ENCODE results near the gene CACNA2D3.
A peak's percentile ranks its signal among the peaks of the same experiment; 100 is the strongest.

The CACNA2D3 gene

DNA sequence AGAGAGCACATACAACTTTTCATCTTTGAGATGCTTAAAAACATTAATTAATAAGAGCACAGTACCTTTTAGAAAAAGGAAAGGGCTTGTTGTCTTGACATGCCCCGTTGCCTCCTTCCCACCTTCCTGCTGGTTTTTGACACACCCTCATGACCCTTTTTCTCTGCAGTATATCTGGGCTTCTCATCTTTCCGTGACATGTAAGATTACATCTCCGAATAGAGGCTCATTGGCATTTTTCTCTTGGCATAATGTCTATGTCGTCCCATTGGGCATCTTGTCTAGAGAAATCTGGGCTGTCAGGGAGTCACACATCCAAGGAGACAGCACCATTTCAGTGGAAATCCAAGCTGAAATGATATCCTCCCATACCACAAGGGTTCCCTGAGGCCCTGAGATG, 741.4 kb downstream of the CACNA2D3 start:
- DNase-seq: no peak

DNA sequence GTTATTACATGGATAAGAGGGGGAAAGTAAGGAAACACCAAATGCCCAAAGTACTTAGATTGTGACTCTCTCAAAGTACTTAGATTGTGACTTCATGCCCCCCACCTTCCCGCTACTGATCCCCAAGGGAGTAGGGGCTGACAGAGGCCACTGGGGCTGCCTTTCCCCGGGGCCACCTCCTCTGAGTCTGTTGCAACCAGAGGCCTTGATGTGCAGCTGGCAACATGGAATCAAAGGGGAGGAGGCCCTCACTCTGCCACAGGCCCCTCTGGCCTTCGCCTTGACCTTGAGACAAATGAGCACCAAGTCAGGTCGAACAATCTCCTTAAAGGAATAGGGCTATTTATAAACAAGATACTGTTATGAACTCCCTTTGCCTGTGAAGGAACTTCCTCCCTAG, 743.0 kb downstream of the CACNA2D3 start:
- DNase-seq: no peak

DNA sequence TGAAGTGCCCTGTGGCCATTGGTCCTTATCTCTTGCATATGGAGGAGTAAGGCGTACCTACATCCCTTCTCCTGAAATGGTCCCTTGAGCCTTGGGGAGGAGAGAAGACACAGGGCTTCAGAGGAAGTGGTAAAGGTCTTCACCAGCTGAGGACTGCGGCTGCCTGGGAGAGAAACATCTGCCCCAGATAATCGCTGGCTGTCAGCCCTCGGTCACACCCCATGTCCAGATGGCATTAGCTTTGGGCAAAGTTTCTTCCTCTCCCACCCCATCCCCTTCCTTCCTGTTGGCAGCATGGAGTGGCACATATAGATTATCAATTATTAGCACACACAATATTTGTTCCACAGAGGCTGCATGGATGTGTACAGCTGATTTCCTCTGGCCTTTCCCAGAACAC, 743.9 kb downstream of the CACNA2D3 start:
- DNase-seq: no peak

DNA sequence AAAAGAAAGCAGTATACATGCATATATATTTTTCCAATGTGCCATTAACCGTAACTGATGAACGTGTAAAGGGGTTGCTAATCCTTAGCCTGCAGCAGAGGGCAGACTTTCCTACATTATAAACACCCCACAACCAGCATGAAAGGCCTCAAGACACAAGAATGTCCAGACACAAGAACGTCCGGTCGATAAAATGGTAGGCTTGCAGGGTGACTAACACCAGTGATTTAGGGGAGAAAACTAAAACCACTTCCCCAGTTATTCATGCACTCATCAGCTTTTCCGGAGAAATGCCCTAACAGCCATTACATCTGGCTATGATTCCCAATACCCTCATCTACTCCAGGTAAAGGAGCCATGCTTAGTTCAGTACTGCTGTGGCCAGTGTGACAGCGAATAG, 748.1 kb downstream of the CACNA2D3 start:
- no peak for DNase-seq

DNA sequence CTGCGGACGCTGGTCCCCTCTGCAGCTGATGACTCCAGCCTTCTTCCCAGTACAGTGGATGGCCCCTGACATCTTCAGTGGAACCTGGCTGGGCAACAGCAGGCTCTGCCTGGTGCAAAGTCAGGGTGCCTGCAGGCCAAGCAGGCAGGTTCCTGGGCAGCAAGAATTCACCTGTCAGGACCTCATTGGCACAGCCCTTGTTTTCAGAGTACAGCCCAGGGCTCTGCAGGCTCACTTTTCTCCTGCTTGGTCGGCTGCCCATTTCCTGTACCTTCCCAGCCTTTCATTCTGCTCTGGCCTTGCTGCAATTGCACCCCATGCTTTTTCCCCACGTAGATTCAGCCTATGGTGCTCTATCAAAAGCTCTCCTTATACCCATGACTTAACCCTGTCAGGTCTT, 749.5 kb downstream of the CACNA2D3 start:
- DNase-seq: no peak

DNA sequence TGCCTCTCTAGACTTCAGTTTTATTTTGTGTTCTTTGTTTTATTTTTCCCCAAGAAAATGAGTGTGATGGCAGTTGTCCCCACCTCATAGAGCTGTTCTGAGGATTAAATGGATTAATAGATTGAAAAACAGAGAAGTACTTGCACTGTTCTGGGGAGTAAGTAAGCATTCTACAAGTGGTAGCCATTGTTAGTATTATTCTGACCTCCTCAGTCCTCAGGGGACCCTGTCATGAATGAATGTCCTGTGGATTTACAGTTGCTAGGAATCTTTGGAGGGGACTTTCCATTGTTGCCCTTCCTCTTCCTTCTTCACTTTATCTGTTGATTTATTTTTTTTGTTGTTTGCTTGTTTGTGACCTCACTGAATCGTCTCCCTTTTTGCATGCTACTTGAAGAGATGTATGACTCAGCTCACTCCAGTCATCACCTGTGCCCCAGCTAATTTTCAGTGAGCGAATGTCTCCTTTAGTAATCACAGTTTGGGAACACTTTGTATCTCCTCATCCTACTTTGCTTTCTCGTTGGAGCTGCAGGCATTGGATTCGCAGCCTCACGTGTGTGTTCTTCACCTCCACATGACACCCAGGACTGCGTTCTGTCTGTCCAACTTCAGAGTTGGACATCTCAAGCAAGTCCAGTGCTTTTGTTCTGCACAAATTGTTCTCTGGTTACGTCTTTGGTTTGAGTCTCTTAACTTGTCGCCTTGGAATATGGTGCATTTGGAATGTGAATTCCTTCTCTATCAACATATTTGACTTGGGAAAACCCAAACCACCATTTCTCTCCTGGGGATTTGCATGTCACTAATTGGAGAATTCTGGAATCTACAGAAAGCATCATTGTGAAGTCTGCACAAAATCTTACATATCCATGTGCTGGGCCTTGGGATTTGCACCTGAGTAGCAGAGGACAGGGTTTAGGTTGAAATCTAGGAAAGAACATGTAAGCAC, 751.0 kb downstream of the CACNA2D3 start:
- DNase-seq: no peak

DNA sequence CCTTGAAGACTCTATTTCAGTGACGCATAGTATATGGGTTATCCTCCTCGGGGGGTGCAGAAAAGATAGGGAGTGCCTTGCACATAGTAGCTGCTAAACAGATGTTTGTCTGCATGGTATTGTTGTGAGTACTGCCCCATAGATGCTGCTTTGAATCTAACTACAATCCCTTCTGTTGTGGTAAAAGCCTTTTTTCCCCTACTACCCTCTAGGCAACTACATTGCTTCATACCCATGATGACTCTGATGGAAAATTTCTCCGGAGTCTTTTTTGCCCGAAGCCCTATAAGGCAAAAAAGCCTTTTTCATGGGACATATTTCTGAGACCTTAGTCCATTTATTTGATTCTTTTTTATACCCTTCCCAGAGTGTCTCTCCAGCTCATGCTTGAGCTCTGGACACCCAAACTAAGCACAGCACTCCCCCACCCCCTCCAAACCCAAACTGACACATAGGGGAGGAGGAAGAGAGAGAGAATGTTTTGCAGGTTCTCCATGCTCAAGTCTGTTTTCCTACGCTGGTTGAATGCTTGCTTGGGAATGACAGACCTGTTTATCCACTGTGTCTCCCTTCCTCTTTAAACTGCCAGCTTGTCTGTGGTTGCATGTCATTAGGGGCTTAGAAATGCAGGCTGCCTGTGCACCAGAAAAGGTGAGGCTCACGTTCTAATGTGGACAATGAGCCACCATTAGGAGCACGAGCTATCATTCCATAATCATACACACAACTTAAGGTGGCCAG, 752.6 kb downstream of the CACNA2D3 start:
- DNase-seq: no peak

DNA sequence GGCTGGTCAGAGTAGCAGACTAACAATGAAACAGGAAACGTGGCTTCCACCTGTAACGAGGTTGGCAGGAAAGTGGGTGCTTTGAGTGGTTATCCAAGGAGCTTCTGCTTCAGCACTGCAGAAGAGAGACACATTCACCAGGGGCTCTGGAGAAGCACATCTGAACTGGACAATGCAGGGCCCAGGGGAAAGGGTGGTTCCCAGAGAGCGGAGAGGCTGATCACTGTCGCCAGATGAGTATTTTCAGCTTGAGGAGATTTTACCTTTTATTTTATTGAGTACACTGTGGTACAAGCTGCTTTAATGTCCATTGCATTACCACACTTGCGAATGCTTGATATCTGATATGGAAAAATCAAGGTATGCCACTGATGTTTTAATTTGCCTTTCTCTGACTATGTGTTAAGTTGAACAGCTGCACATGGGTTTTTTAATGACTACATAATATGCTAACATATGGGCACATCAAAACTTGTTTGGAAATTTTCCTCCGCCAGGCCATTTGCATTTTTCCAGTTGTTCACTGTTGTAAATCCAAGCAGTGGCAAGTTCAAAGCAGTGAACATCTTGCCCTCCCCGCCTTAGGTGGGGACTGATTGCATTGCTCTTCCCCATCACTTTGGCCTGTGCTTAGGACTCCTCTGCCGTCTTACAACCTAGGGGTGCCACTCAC, 753.4 kb downstream of the CACNA2D3 start:
- DNase-seq: no peak

DNA sequence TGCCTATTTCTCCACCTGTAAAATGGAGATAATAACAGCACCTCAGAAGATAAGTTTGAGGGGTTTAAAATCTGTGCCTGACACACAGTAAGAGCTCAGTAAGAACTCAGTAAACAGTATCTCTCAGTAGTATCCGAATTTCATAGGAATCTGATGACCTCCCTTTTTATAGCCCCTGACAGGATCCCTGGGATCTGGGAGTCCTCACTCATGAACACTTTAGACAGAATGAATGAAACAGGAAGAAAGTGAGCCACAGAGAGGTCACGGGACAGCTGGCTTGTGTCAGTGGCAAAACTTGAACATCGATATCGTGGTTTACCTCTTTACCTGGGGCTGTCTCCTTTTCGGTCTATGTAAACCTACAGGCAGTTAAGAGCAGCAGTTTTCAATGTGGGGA, 754.3 kb downstream of the CACNA2D3 start:
- no peak for DNase-seq

DNA sequence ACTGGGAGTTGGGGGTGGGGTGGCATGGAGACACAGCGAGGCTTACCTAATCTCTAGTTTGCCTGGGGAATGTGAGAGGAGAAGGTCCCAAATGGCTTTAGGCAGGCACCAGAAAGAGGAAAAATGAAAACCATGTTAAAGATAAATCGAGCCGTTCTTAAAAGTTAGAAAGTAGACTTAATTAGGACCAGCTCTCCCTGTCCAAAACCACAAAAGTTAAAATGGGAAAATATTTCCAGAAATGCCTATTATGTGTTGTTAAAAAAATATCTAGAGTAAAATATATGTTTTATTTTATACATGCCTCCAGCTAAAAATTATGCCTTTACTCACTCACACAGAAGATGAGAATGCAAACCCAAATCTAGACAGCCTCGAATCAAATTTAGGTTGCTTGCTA, 755.4 kb downstream of the CACNA2D3 start:
- no peak for DNase-seq

DNA sequence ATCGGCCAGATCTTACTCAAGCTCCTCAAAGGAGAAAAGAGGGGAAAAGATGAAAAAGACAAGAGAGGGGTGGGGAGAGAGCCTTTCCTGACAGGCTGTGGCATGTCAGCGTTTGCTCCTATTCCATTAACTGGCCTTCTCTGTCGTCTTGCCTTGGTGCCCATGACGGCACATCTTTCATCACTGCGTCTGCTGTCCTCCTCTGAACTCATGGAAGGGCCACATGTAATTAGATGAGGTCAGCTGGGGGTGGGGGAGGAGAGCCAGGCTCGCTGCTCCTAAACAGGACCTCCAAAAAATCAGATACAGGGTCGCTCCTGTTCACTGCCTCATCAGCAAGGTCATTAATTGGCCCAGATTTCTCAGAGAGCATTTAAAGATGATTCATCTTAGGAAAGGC, 755.8 kb downstream of the CACNA2D3 start:
- no peak for DNase-seq

DNA sequence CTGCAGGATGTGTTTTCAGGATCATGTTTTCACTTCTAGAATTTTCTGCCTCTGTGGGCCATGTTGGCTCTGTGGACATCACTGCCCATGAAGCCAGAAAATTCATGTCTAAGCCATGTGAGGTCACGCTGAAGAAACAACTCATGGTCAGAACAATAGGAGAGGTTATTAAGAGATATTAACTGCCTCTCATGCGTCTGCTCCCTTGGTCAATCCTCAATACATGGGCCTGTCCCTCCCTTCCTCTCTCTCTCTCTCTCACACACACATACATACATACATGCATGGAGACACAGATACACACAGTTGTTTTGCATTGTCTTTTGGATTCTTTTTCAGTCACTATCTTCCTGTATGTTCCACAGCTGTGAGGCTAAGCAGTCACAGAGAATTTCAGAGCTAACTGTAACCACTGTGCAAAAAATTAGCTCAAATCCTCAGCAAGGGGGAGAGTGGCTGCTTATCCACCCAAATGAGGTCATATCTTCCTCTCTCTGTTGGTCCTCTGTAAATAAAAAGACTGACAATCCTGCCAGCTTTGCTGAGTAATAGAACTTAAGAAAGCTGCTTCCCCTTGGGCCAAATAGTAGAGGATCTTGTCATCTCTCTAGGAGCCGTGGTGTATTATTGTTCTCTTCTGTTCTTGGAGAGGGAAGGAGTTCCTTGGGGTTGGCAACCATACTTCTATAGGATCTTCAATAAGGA, 759.9 kb downstream of the CACNA2D3 start:
- no peak for DNase-seq

DNA sequence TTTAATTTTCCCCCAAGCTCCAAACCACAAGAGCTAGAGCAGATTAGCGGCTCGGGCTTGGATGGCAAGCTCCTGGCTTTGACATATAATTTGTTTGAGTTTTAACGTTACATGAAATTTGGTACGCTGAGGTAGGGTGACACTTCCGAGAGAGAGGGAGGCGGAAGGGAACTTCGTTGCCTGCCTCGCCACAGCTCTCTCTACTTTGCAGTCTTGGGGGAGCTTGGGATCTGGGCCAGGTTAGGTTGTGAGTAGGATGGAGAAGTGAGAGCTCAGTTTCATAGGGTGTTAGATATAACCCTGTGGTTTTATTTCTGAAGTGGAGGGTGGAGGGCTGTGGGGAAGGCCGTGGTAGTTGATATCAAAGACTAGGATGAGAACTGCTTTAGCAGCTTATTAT, 765.8 kb downstream of the CACNA2D3 start:
- DNase-seq: no peak

DNA sequence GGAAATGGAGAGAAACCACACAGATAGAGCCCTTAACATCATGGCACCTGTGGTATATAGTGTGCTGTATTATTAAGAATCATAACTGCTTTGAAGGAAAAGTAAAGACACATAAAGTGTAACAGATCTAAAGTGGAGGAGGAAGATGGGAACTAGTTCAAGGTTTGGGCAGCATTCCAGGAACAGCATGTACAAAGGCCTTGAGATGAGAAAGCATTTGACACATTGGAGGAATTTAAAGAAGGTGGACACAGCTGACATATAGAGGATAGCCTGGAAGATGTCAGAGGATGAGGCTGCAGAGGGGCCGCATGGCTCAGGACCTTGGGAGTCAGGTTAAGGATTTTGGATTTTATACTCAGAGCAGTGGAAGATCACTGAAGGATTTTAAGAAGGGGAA, 766.5 kb downstream of the CACNA2D3 start:
- no peak for DNase-seq

DNA sequence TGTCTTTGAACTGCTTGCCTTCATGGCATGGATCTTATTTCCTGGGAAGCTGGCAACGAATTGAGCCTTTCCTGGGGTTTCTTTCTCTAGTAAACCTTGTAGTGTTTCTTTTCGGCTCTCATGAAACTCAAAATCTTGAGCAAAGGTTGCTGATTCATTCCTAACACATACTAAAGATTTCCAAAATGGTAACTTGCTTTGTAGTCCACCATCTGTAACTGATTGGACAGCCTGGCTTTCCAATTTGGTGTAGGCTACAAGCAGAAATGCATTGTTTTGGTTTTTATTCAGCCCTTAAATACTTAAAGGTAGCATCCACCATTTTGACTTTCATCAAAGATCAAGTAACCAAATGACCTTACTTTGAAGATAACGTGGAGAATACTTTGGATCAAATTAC, 767.4 kb downstream of the CACNA2D3 start:
- no peak for DNase-seq

DNA sequence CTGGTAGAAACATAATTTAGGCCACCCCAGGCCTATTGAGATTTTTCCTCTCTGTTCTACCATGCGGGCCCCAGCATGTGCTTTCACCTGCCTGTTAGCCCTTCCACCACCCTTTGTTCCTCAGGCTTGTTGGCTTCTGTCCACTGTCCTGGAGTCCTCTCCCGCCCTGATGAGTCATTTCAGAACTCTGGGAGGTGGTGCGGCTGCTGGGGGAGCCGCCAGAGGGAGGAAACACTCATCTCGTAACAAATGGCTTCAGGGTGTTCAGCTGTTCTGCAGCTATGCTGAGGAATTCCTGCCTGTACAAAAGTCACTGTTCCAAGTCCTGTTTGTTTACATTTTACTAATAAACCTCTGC, 769.2 kb downstream of the CACNA2D3 start:
- peak; percentile 82 for DNase-seq

DNA sequence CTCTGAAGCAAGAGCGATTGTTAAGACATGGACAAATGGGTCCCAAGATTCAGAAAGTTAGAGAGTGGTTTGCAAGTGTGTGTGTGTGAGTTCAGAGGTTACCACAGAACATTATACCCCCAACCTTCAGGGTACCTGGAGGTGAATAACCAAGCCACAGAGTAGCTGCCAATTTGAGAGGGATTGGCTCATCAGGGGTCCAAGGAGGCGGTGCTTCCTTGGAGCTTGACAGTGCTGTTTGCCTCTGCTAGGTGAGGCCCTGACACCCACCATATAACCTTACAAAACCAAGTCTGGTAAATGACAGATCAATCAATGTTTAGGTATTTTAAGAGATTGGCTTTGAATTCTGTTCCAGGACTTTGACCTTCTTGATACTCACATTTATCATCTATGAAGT, 769.8 kb downstream of the CACNA2D3 start:
- DNase-seq: no peak

DNA sequence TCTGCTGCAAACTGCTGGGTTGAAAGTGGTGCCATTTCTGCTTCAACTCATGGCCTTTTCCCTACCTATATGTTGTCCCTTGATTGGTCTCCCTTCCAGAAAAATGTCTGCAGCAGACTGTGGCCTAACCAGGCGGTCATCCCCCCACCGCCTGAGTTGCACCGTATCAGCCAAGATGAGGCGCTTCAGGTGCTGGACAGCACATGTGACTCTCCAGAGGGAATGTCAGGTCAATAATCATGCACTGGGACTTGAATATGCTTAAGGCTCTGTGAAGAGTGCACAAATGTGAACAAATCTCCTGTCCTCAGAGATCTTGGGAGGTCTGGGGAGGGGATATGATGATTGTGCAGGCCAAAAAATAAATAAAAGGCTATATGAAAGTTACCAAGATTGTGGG, 773.3 kb downstream of the CACNA2D3 start:
- DNase-seq: no peak

DNA sequence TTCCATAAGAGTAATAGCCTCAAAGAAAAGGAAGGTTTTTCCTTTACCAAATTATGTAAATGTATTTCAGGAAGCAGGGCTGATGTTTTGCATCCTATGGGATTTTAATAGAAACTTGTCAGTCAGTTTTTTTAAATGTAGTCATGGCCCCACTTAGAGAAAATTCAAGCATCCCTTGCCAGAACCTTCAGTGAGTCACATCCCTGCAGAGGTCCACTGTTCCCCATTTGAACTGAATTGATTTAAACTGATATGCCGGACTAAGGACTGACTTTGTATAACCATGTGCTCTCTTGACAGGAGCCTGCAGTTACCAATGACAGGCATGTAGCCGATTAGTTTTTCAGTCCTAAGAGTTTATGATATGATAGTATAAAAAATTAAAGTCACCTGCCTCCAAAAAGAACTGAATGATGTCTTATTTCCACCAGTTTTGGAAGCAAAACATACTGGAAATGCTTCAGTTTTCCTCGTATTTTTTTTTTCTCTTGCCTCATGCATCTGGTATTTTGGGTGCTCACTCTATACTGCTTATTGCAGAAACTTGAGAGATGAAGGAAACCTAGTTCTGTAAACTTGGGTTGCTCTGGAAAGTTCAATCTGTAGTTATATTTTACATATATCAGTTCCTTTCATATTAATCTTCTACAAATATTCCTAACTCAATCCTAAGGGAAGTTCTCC, 774.8 kb downstream of the CACNA2D3 start:
- no peak for DNase-seq

DNA sequence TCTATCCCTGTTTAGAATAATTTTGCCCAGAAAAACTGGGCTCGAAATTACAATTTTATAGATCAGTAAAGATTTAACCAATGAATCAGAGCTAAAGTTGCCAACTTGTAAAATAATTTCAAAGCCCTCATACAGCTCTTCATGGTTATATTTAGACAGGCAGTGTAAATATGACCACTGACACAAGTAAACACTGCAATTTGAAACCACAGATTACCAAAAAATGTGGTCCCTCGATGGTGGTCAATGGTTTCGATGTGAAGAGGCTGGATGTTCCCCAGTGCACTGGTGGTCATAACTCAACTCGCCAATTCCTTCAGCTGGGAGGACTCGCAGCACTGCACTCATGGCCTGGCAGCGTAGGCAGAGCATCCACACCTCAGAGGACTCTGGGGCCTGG, 776.9 kb downstream of the CACNA2D3 start:
- DNase-seq: no peak

DNA sequence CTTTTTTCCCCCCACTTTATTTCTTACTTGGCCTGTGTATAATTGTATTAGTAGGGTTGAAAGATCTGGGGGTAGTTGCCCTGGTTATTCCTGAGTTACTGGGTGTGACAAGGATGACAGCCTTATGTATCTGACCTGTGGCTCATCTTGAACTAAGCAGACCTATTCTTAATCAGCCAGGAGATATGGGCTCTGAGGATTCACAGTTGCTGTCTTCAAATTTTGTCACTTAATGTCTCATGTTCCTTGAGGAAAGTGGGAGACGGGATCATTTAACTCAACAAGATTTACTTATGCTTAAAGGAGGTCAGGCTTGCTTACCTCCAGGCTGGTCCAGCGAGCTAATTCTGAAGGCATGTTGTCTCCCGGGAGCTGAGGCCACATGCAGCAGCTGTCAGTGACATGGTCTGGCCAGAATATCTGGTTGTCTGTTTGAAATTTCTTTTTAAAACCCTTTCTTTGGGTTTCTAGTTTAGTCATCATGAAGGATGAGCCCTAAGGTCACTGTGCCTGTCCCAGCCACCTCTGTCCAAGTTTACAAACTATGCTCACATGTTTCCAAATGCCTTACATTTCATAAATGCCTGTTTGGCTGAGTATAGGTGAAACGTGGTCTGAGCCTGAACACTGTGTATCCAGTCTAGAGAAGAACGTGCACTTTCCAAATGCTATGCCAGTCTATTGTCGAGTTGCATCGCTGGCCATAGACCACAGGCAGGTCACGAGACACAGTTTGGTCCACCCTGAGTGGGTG, 778.7 kb downstream of the CACNA2D3 start:
- DNase-seq: no peak
